Purkinje cell (primary cell): ENCODE results near the gene RELB. TPM values are rescaled to one million over a fixed set of nuclear protein-coding genes. Genes with fewer than 3 reads are reported as not detected.

Experiments
- polyA plus RNA-seq: library from polyadenylated mRNA; unstranded; fragments of >200 nt; fragmentation: Nextera tagmentation; gene quantifications from 2 replicates; pipeline ENCODE4 v1.2.1, GENCODE V29; 2014

Gene RELB, protein sequence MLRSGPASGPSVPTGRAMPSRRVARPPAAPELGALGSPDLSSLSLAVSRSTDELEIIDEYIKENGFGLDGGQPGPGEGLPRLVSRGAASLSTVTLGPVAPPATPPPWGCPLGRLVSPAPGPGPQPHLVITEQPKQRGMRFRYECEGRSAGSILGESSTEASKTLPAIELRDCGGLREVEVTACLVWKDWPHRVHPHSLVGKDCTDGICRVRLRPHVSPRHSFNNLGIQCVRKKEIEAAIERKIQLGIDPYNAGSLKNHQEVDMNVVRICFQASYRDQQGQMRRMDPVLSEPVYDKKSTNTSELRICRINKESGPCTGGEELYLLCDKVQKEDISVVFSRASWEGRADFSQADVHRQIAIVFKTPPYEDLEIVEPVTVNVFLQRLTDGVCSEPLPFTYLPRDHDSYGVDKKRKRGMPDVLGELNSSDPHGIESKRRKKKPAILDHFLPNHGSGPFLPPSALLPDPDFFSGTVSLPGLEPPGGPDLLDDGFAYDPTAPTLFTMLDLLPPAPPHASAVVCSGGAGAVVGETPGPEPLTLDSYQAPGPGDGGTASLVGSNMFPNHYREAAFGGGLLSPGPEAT
- 0.23 and 1.6 TPM in 2 replicates for polyA plus RNA-seq

DNA sequence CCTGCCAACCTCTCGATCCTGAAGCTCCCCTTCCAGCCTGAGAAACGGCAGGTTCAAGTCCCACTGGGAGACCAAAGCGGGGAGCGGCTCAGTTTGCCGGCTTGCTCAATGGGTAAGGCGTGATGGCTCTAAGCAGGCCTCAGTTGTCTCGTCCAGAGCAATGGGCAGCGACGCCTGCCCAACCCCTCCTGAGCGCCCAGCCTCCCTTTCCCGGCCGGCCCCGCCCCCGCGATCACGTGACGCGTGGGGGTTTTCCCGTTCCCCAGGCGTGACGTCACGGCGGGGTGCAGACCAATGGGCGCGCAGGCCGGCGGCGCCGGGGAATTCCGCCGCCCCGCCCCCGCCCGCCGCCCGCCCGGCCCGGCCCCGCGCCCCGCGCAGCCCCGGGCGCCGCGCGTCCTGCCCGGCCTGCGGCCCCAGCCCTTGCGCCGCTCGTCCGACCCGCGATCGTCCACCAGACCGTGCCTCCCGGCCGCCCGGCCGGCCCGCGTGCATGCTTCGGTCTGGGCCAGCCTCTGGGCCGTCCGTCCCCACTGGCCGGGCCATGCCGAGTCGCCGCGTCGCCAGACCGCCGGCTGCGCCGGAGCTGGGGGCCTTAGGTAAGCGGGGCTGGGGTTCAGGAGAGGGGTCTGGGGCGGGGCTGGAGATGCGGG is at the start of gene RELB:
Gene RELB, plus strand, starts transcription at position 378 of the 653 bp plus-strand sequence. Its CDS starts 116 bp downstream, at position 494.

GRCh38 chr19:44954649-44955504 is 46.4 kb upstream of the RELB start, which contains the start of gene CLPTM1:
TSS of gene CLPTM1 (plus strand) at chr19:44955380. CDS start at chr19:44955396, 16 bp downstream.

GRCh38 chr19:45038931-45039893 is 37.9 kb downstream of the RELB start, which contains the start of gene CLASRP:
TSS of gene CLASRP (plus strand) at chr19:45039045. CDS start at chr19:45040213, 1,168 bp downstream.

GRCh38 chr19:45076029-45076850 is 75.0 kb downstream of the RELB start, which contains the start of gene ZNF296:
TSS of gene ZNF296 (minus strand) at chr19:45076478. CDS start at chr19:45076373, 105 bp downstream.

DNA sequence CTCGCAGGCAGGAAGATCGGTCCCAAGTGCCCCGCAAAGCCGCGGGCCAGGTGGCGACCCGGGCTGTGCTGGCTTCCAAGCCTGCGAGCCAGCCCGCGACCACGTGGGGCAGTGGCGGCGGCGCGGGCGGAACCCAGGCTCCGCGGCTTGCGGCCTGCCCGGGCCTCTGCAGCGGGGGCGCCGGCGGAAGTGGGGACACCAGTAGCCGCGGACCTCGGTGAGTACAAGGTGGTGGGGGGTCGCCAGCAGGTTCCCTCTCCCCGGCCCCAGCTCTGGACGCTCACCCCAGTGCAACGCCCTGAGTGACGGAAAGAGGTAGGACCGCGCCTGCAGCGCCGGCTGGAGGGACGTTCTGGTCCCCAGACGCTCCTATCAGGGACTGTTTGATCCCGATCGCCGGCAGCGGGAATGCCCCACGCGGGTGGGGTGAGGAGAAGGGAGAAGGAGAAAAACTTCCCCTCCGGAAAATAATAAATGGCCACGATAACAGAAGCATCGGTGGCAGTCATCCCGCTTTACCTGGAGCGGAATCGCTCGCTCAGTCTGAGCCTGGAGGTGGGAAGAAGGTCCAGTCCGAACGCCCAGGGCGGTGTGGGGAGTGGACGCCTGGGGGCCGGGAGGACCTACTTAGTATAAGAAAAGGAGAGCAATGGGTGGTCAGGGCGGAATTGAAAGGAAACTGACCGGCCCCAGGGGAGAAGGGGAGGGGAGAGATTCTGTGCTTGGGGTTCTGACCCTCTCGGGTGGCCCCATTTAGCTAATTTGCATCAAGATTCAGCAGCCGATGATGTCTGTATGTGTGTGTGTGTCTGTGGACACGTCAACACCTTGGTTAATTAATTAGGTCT is 78.0 kb downstream of the RELB start, which contains the start of gene GEMIN7:
Gene GEMIN7, plus strand, starts transcription at position 198 of the 848 bp plus-strand sequence. CDS start 10,855 bp downstream, outside the sequence.

Other genes starting within 250 kb of the RELB start
- gene CBLC, start 223.6 kb upstream of the RELB start, polyA plus RNA-seq = not detected in 2 replicates
- gene BCAM, start 192.4 kb upstream of the RELB start, polyA plus RNA-seq = not detected in 2 replicates
- 6.2 and 21.5 TPM in 2 replicates for gene NECTIN2, start 155.2 kb upstream of the RELB start, polyA plus RNA-seq
- gene TOMM40, start 110.2 kb upstream of the RELB start, polyA plus RNA-seq = 1.8 and 2.7 TPM in 2 replicates
- 6.2 and 10.7 TPM in 2 replicates for gene APOE, start 95.7 kb upstream of the RELB start, polyA plus RNA-seq
- 5.7 and 19.8 TPM in 2 replicates for gene APOC1, start 86.9 kb upstream of the RELB start, polyA plus RNA-seq
- gene APOC4, start 59.2 kb upstream of the RELB start, polyA plus RNA-seq = not detected in 2 replicates
- gene APOC2, start 55.4 kb upstream of the RELB start, polyA plus RNA-seq = 0.98 TPM in 1 of 2 replicates, not detected in the other
- gene CLPTM1, start 46.1 kb upstream of the RELB start, polyA plus RNA-seq = 1.7 and 5.9 TPM in 2 replicates
- gene CLASRP, start 37.6 kb downstream of the RELB start, polyA plus RNA-seq = 1.2 and 2.1 TPM in 2 replicates
- 0.15 TPM in 1 of 2 replicates, not detected in the other for gene ZNF296, start 75.0 kb downstream of the RELB start, polyA plus RNA-seq
- gene GEMIN7, start 77.8 kb downstream of the RELB start, polyA plus RNA-seq = 47.1 and 60.6 TPM in 2 replicates
- 0.38 TPM in 1 of 2 replicates, not detected in the other for gene PPP1R37, start 91.7 kb downstream of the RELB start, polyA plus RNA-seq
- gene NKPD1, start 159.5 kb downstream of the RELB start, polyA plus RNA-seq = not detected in 2 replicates
- gene TRAPPC6A, start 176.8 kb downstream of the RELB start, polyA plus RNA-seq = 21.4 and 25.5 TPM in 2 replicates
- gene BLOC1S3, start 177.3 kb downstream of the RELB start, polyA plus RNA-seq = 1.6 and 4.4 TPM in 2 replicates
- gene EXOC3L2, start 243.9 kb downstream of the RELB start, polyA plus RNA-seq = not detected in 2 replicates
- gene MARK4, start 249.8 kb downstream of the RELB start, polyA plus RNA-seq = 3.1 and 3.7 TPM in 2 replicates